Breast epithelium (tissue), 4 donors: ENCODE data around the gene NINL. TPM values are rescaled to one million over a fixed set of nuclear protein-coding genes. Genes with fewer than 3 reads are reported as not detected.

ENCODE experiments used
- DNase-seq, 2 donors: peaks; one replicate each; pipeline ENCODE4 v3.0.0-alpha.2; 2019; ENCODE audit warnings: low spot score in 2 of 2
- H3K27ac ChIP-seq, 2 donors: fragments of 200-600 bp; sonication (generic) in 1 of 2; one replicate each; pipeline ENCODE4 v1.5.1; 2016 to 2019; ENCODE audit warnings: mild to moderate bottlenecking in 1 of 2
- H3K27me3 ChIP-seq, 2 donors: fragments of 200-600 bp; sonication (generic) in 1 of 2; one replicate each; pipeline versions ENCODE4 v1.5.1 to v1.6.0; 2017 to 2019; ENCODE audit warnings: control low read depth in 1 of 2, mild to moderate bottlenecking in 1 of 2
- H3K36me3 ChIP-seq: fragments of 200-600 bp; one replicate; pipeline ENCODE4 v1.5.1; 2019
- H3K4me1 ChIP-seq, 2 donors: fragments of 200-600 bp; sonication (generic); one replicate each; pipeline ENCODE4 v1.5.1; 2016 to 2019; ENCODE audit warnings: control low read depth in 1 of 2
- H3K4me3 ChIP-seq, 3 donors: fragments of 200-600 bp; sonication (generic); 1 replicate in 2 of 3; 2 replicates in 1 of 3; pipeline ENCODE4 v1.5.1; 2016 to 2019; ENCODE audit warnings: mild to moderate bottlenecking in 3 of 3, moderate library complexity in 2 of 3
- H3K9me3 ChIP-seq, 2 donors: fragments of 200-600 bp; sonication (generic) in 1 of 2; one replicate each; pipeline ENCODE4 v1.5.1; 2016 to 2019; ENCODE audit warnings: control low read depth in 1 of 2
- POLR2A ChIP-seq: fragments of 450-650 bp; IDR thresholded peaks from one replicate; pipeline ENCODE4 v1.6.1; 2016; ENCODE audit warnings: antibody characterized with exemption, mild to moderate bottlenecking, moderate library complexity
- POLR2AphosphoS5 ChIP-seq, 3 donors: sonication (generic); formaldehyde crosslinking; IDR thresholded peaks; one replicate each; pipeline ENCODE4 v1.6.1; 2017; ENCODE audit warnings: antibody characterized with exemption in 3 of 3
- intact Hi-C: fragments of 100-400 bp; cut with DNase I; formaldehyde crosslinking; loops from one replicate; pipeline ENCODE4 v1.15.1; 2023; ENCODE audit warnings: low total_unique reads
- total RNA-seq, 3 donors: library from RNA; depleted of rRNA; stranded (reverse); fragments of >200 nt; gene quantifications; one replicate each; pipeline ENCODE4 v1.1.0, GENCODE V29; 2016
- TF ChIP-seq, protein P1 (sequence below), 3 donors: fragments of 450-650 bp; IDR thresholded peaks; one replicate each; pipeline ENCODE4 v1.5.1; 2016 to 2017; ENCODE audit warnings: antibody characterized with exemption in 3 of 3, mild to moderate bottlenecking in 3 of 3, moderate library complexity in 3 of 3

NINL gene
- total RNA-seq, 3 donors from 2014 or later, result 6.9 to 15.5 (median 12.8) TPM

DNA sequence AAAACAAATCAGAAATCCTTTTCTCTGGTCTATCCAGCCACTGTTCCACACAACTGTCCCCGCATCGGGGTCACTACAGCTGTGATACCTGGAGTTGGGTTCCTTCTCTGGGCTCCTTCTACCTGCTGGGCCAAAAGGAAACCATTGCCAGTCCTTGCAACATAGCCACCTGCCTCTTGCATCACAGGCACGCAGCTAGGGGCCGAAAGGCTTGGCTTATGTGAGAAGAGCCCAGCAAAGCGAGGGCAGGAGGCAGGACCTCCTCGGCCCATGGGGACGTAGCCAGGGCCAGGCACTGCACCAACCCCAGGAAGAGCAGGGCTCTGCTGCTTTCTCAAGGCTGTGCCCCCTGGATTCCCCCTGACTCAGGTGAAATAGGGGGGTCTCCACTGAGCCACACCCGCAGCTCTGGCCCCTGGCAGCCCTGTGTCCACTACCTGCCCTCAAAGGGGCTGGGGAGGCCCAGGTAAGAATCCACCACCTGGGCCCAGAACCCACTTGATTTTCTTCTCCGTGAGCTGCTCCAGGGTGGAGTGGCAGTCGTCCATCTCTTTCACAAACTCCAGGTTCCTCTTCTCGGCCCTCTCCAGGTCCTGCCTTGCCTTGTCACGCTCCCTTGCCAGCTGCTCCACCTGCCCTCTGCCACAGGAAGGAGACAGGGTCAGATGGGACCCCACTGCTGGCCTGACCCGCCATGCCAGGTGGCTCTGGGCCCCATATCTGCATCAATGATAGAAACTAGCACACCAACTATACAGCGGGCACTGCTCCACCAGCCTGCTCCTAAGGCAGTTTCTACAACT, 89.0 kb downstream of the NINL start:
- H3K4me3 ChIP-seq, result no peak overlapping the region
- TF ChIP-seq POLR2A, result no peak
- TF ChIP-seq, protein P1, sequence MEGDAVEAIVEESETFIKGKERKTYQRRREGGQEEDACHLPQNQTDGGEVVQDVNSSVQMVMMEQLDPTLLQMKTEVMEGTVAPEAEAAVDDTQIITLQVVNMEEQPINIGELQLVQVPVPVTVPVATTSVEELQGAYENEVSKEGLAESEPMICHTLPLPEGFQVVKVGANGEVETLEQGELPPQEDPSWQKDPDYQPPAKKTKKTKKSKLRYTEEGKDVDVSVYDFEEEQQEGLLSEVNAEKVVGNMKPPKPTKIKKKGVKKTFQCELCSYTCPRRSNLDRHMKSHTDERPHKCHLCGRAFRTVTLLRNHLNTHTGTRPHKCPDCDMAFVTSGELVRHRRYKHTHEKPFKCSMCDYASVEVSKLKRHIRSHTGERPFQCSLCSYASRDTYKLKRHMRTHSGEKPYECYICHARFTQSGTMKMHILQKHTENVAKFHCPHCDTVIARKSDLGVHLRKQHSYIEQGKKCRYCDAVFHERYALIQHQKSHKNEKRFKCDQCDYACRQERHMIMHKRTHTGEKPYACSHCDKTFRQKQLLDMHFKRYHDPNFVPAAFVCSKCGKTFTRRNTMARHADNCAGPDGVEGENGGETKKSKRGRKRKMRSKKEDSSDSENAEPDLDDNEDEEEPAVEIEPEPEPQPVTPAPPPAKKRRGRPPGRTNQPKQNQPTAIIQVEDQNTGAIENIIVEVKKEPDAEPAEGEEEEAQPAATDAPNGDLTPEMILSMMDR (IDR thresholded peaks at IDR 0.05), result no peak
- TF ChIP-seq POLR2AphosphoS5 (IDR thresholded peaks at IDR 0.05), result no peak
- no peak for DNase-seq
- H3K27me3 ChIP-seq, result no peaks in the 10 kb centered on the region
- intact Hi-C loops, result no loop called here
- H3K36me3 ChIP-seq, result no peaks in the 10 kb centered on the region
- H3K4me1 ChIP-seq, result no peaks in the 10 kb centered on the region
- no peaks in the 10 kb centered on the region for H3K9me3 ChIP-seq
- no peak overlapping the region for H3K27ac ChIP-seq

DNA sequence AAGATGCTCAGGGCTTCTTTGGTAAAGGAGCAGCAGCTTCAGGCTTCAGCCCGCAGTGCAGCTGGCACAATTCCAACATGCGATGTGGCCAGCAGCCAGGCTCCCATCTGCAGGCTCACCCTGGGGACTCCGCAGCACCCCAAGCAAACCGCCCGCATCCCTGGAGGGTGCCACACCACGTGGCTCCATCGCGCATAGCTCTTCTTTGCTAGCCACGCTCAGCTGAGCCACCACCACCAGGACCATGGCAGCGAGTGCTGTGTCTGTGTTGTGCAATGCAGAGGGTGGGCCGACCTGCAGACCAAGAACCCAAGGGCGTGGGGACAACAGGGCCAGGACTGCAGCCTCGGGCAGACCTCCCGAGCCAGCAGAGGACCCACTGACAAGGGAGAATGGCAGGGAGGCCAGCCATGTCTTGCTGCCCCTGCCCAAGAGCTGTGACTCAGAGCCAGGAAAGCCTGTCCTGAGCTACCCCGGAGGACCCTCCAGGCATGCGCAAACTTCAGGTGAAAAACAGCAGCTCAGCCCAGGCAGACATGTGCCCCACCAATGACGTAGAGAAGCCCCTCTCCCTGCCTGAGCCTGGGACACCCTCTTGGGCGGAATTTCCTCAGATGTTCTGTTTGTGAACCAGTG, 90.0 kb downstream of the NINL start:
- no peaks in the 10 kb centered on the region for H3K27me3 ChIP-seq
- no peak overlapping the region for H3K27ac ChIP-seq
- no peak for DNase-seq
- no peaks in the 10 kb centered on the region for H3K9me3 ChIP-seq
- intact Hi-C loops, result no loop called here
- no peaks in the 10 kb centered on the region for H3K4me1 ChIP-seq
- TF ChIP-seq POLR2AphosphoS5 (IDR thresholded peaks at IDR 0.05) (no peak), POLR2A (no peak)
- TF ChIP-seq, protein P1 (IDR thresholded peaks at IDR 0.05), result no peak
- no peaks in the 10 kb centered on the region for H3K36me3 ChIP-seq
- no peak overlapping the region for H3K4me3 ChIP-seq

DNA sequence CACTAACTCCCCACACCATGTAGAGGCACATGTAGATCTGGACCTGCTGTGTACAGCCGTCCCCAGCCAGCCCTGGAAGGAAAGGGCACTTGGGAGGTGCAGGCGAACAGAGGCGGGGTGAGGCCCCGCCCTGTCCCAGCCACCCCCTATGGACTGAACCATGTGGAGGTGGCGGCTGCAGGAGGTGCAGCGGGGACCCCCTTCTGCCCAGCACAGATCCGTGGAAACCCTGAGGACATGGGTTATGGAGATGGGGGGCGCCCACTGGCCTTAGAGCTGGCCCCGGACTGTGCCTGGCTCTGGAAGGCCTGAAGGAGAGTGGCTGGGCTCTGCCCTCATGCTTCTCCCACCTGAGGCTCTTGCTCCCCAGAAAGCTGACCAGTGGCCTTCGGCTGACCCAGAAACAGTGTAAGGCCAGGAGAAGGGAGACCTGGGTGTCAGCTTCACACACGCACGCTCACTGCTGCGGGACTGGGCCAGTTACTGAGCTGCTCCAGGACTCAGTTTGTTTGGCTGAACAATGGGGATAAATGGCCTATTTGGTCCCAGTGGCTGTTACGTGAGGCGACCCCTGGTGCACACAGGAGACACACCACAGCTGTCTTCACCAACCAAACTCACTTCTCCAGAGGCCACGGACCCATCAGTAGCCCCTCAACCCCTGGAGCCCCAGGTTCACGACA, 90.7 kb downstream of the NINL start:
- H3K27me3 ChIP-seq, result no peaks in the 10 kb centered on the region
- TF ChIP-seq POLR2AphosphoS5 (IDR thresholded peaks at IDR 0.05) (no peak), POLR2A (no peak)
- TF ChIP-seq, protein P1 (IDR thresholded peaks at IDR 0.05), result no peak
- no peaks in the 10 kb centered on the region for H3K9me3 ChIP-seq
- intact Hi-C loops, result no loop called here
- no peaks in the 10 kb centered on the region for H3K36me3 ChIP-seq
- no peak for DNase-seq
- no peak overlapping the region for H3K4me3 ChIP-seq
- no peaks in the 10 kb centered on the region for H3K4me1 ChIP-seq
- no peak overlapping the region for H3K27ac ChIP-seq

DNA sequence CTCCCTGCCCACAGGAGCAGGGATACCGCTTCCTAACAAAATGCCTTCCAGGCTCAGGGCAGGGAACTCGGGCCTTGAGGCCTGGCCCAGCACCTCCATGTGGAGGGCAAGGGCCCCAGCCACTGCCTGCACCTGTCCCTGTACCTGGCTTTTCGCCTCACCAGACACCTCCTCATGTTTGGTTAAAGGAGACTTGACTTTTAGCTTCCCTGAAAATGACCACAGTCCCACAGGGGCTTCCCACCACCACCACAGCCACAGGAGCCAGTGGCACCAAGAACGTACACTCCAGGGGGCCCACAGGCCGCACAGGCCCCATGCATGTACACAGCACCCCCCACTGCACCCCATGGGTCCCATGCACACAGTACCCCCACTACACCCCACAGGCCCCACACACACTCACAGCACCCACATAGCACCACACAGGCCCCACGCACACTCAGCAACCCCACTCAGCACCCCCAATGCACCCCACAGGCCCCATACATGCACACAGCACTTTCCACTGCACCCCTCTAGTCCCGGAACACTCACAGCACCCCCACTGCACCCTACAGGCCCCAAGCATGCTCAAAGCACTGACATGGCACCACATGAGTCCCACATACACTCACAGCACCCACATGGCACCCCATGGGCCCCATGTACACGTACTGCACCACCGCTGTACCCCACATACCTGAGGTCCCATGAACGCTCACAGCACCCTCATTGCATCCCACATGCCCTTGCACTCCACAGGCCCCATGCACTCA, 91.4 kb downstream of the NINL start:
- no peaks in the 10 kb centered on the region for H3K36me3 ChIP-seq

More for the DNA sequence above, 91.4 kb downstream of the NINL start:
- Histone ChIP-seq H3K27me3 (no peaks in the 10 kb centered on the region), H3K9me3 (no peaks in the 10 kb centered on the region), H3K4me3 (no peak overlapping the region), H3K27ac (no peak overlapping the region), H3K4me1 (no peaks in the 10 kb centered on the region)
- no peak for DNase-seq
- TF ChIP-seq, protein P1 (IDR thresholded peaks at IDR 0.05), result no peak
- TF ChIP-seq POLR2A, result no peak
- intact Hi-C loops, result no loop called here
